HG03439 (cell line): Measurements from ENCODE around the gene COL16A1.

Experiments
- ATAC-seq: cut with Tn5 transposase; IDR thresholded peaks from one replicate; pipeline ENCODE4 v1.9.1; 2021; ENCODE audit warnings: mild to moderate bottlenecking, moderate library complexity; ENCODE audit not compliant: unreplicated experiment

Gene COL16A1

GRCh38 chr1:31651089-31651420, 52.8 kb downstream of the COL16A1 start:
- no peak for ATAC-seq

- no peak for ATAC-seq
Measured at GRCh38 chr1:31650161-31651088, 53.4 kb downstream of the COL16A1 start.

- ATAC-seq: no peak
Measured at GRCh38 chr1:31648641-31649357, 55.0 kb downstream of the COL16A1 start.

- ATAC-seq: no peak
Measured at GRCh38 chr1:31648190-31648589, 55.6 kb downstream of the COL16A1 start.

GRCh38 chr1:31647106-31647505, 56.7 kb downstream of the COL16A1 start:
- no peak for ATAC-seq

GRCh38 chr1:31646259-31646960, 57.4 kb downstream of the COL16A1 start:
- no peak for ATAC-seq

- ATAC-seq: no peak
Measured at GRCh38 chr1:31645274-31645568, 58.6 kb downstream of the COL16A1 start.

GRCh38 chr1:31644560-31645273, 59.1 kb downstream of the COL16A1 start, which contains the start of gene PEF1:
TSS of gene PEF1 (minus strand) at chr1:31644876. CDS start at chr1:31644864, 12 bp downstream.
- peak; percentile 95 for ATAC-seq

- no peak for ATAC-seq
Measured at GRCh38 chr1:31643976-31644559, 59.7 kb downstream of the COL16A1 start.

GRCh38 chr1:31642897-31643296, 60.9 kb downstream of the COL16A1 start:
- no peak for ATAC-seq

GRCh38 chr1:31642366-31642765, 61.5 kb downstream of the COL16A1 start:
- no peak for ATAC-seq

GRCh38 chr1:31640964-31641363, 62.9 kb downstream of the COL16A1 start:
- no peak for ATAC-seq

- ATAC-seq: no peak
Measured at GRCh38 chr1:31640179-31640578, 63.6 kb downstream of the COL16A1 start.

- no peak for ATAC-seq
Measured at GRCh38 chr1:31639543-31639942, 64.3 kb downstream of the COL16A1 start.

GRCh38 chr1:31637915-31638673, 65.7 kb downstream of the COL16A1 start:
- no peak for ATAC-seq

GRCh38 chr1:31633117-31633516, 70.7 kb downstream of the COL16A1 start:
- no peak for ATAC-seq

GRCh38 chr1:31632649-31633048, 71.2 kb downstream of the COL16A1 start:
- no peak for ATAC-seq

GRCh38 chr1:31628931-31629556, 74.8 kb downstream of the COL16A1 start:
- ATAC-seq: no peak

GRCh38 chr1:31627930-31628559, 75.8 kb downstream of the COL16A1 start:
- no peak for ATAC-seq
